ENCODE data around the gene B4GALT5.

GRCh38 chr20:49752201-49752903 is 38.7 kb upstream of the B4GALT5 start:
- TF ChIP-seq, protein P1, sequence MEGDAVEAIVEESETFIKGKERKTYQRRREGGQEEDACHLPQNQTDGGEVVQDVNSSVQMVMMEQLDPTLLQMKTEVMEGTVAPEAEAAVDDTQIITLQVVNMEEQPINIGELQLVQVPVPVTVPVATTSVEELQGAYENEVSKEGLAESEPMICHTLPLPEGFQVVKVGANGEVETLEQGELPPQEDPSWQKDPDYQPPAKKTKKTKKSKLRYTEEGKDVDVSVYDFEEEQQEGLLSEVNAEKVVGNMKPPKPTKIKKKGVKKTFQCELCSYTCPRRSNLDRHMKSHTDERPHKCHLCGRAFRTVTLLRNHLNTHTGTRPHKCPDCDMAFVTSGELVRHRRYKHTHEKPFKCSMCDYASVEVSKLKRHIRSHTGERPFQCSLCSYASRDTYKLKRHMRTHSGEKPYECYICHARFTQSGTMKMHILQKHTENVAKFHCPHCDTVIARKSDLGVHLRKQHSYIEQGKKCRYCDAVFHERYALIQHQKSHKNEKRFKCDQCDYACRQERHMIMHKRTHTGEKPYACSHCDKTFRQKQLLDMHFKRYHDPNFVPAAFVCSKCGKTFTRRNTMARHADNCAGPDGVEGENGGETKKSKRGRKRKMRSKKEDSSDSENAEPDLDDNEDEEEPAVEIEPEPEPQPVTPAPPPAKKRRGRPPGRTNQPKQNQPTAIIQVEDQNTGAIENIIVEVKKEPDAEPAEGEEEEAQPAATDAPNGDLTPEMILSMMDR (IDR thresholded peaks at IDR 0.05): no peak
- TF ChIP-seq POLR2A (IDR thresholded peaks at IDR 0.05): no peak
